H1 (cell line): ENCODE measurements around the gene GALR1. TPM values are rescaled to one million over a fixed set of nuclear protein-coding genes. Genes with fewer than 3 reads are reported as not detected.

Experiments used
- CTCF ChIA-PET: fragments of 300-600 bp; sonication (Branson Sonifier 250); formaldehyde crosslinking; loops from one replicate; lab custom pipeline; 2021; ENCODE audit not compliant: partially characterized antibody; lab: Charles Lee
- POLR2A ChIA-PET: fragments of 300-600 bp; sonication (Branson Sonifier 250); formaldehyde crosslinking; loops from one replicate; lab custom pipeline; 2021; ENCODE audit warnings: inconsistent platforms; ENCODE audit not compliant: partially characterized antibody; lab: Charles Lee
- DNase-seq, 2 experiments: peaks; one replicate each; pipeline versions ENCODE4 v3.0.0 to v3.0.0-alpha.2; 2010 to 2022; ENCODE audit warnings: low spot score in 2 of 2, low read depth in 1 of 2, mixed read lengths in 1 of 2
- FAIRE-seq: peaks from 2 replicates; lab custom pipeline; 2011; peaks lifted over from hg19 to GRCh38; lab: Jason Lieb, UNC
- H2AFZ ChIP-seq: 2 replicates; pipeline ENCODE4 v1.8.1; 2012; ENCODE audit warnings: low read length, inconsistent platforms
- H2AK5ac ChIP-seq: 2 replicates; pipeline ENCODE4 v1.6.1; 2013; ENCODE audit warnings: low read depth, low read length
- H2BK120ac ChIP-seq: replicated peaks from 2 replicates; pipeline ENCODE3; 2013; ENCODE audit warnings: low read depth, low read length, inconsistent platforms
- H2BK12ac ChIP-seq: 2 replicates; pipeline ENCODE4 v1.6.1; 2013; ENCODE audit warnings: low read depth, low read length
- H2BK15ac ChIP-seq: 2 replicates; pipeline ENCODE4 v1.6.1; 2013; ENCODE audit warnings: low read length
- H2BK20ac ChIP-seq: 2 replicates; pipeline ENCODE4 v1.6.1; 2013; ENCODE audit warnings: low read length
- H2BK5ac ChIP-seq: 2 replicates; pipeline ENCODE4 v1.6.1; 2013; ENCODE audit warnings: low read depth, low read length
- H3K14ac ChIP-seq: 2 replicates; pipeline ENCODE4 v1.6.1; 2013; ENCODE audit warnings: inconsistent platforms; ENCODE audit not compliant: insufficient read length
- H3K18ac ChIP-seq: 2 replicates; pipeline ENCODE4 v1.6.1; 2013; ENCODE audit warnings: low read length; ENCODE audit errors: extremely low read depth
- H3K23ac ChIP-seq: 2 replicates; pipeline ENCODE4 v1.6.1; 2013; ENCODE audit warnings: inconsistent platforms; ENCODE audit not compliant: insufficient read length
- H3K23me2 ChIP-seq: 2 replicates; pipeline ENCODE4 v1.6.1; 2013; ENCODE audit warnings: low read depth, low read length
- H3K27ac ChIP-seq: 2 replicates; pipeline ENCODE4 v1.6.1; 2011; ENCODE audit warnings: low read depth, low read length, inconsistent platforms
- H3K27me3 ChIP-seq, 4 experiments: replicated peaks in 1 of 4; 1 replicate in 1 of 4; 2 replicates in 3 of 4; pipeline versions ENCODE4 v1.6.1 to v1.8.1; 2011 to 2013; ENCODE audit warnings: low read length in 3 of 4, mild to moderate bottlenecking in 3 of 4, inconsistent platforms in 2 of 4, mixed read lengths in 2 of 4, moderate library complexity in 1 of 4; ENCODE audit not compliant: control insufficient read depth in 3 of 4, insufficient read depth in 3 of 4; ENCODE audit errors: extremely low read depth in 1 of 4
- H3K36me3 ChIP-seq, 4 experiments: 2 replicates each; pipeline versions ENCODE4 v1.6.1 to v1.8.1; 2011 to 2013; ENCODE audit warnings: mild to moderate bottlenecking in 4 of 4, low read length in 3 of 4, moderate library complexity in 2 of 4, control low read depth in 1 of 4, inconsistent platforms in 1 of 4; ENCODE audit not compliant: insufficient read depth in 4 of 4, control insufficient read depth in 2 of 4
- H3K4ac ChIP-seq: replicated peaks from 2 replicates; pipeline ENCODE3; 2013; ENCODE audit warnings: low read length, low read depth, mixed read lengths, inconsistent platforms; ENCODE audit not compliant: insufficient read length
- H3K4me1 ChIP-seq, 4 experiments: replicated peaks in 1 of 4; 1 replicate in 1 of 4; 2 replicates in 3 of 4; pipeline versions ENCODE4 v1.6.1 to v1.8.1; 2011 to 2013; ENCODE audit warnings: low read length in 3 of 4, inconsistent platforms in 2 of 4, mixed read lengths in 1 of 4; ENCODE audit not compliant: insufficient read depth in 4 of 4, control insufficient read depth in 3 of 4
- H3K4me2 ChIP-seq, 2 experiments: 2 replicates each; pipeline versions ENCODE4 v1.6.1 to v1.8.1; 2011 to 2013; ENCODE audit warnings: low read depth in 2 of 2, low read length in 2 of 2, control low read depth in 1 of 2, inconsistent platforms in 1 of 2, mild to moderate bottlenecking in 1 of 2; ENCODE audit not compliant: insufficient read depth in 1 of 2
- H3K4me3 ChIP-seq, 4 experiments: fragments of 200-600, 300-600 bp in 1 of 4; sonication (generic), shearing (Covaris generic), sonication (Bioruptor Twin) in 1 of 4; 2 replicates each; pipeline versions ENCODE4 v1.5.1 to v1.8.1; 2011 to 2016; ENCODE audit warnings: low read length in 4 of 4, low read depth in 3 of 4, control low read depth in 2 of 4, inconsistent platforms in 2 of 4, mild to moderate bottlenecking in 2 of 4, mixed read lengths in 1 of 4, moderate library complexity in 1 of 4; ENCODE audit not compliant: insufficient read depth in 2 of 4; ENCODE audit errors: extremely low read depth in 1 of 4
- H3K56ac ChIP-seq: replicated peaks from 2 replicates; pipeline ENCODE3; 2013; ENCODE audit warnings: low read depth, mild to moderate bottlenecking, mixed read lengths, low read length, inconsistent platforms; ENCODE audit not compliant: insufficient read length
- H3K79me1 ChIP-seq: 2 replicates; pipeline ENCODE4 v1.6.1; 2013; ENCODE audit warnings: low read depth, low read length, control low read depth
- H3K79me2 ChIP-seq, 2 experiments: 2 replicates each; pipeline versions ENCODE4 v1.6.1 to v1.8.1; 2012 to 2013; ENCODE audit warnings: low read length in 2 of 2, mild to moderate bottlenecking in 2 of 2, inconsistent platforms in 1 of 2; ENCODE audit not compliant: insufficient read depth in 2 of 2, control insufficient read depth in 1 of 2
- H3K9ac ChIP-seq, 4 experiments: replicated peaks in 1 of 4; 1 replicate in 1 of 4; 2 replicates in 3 of 4; pipeline versions ENCODE4 v1.6.1 to v1.8.1; 2011 to 2013; ENCODE audit warnings: low read depth in 3 of 4, low read length in 3 of 4, control low read depth in 2 of 4, mild to moderate bottlenecking in 2 of 4, moderate library complexity in 2 of 4, inconsistent platforms in 1 of 4; ENCODE audit errors: extremely low read depth in 1 of 4
- H3K9me3 ChIP-seq, 2 experiments: 2 replicates each; pipeline versions ENCODE4 v1.6.1 to v1.8.1; 2012 to 2013; ENCODE audit warnings: mild to moderate bottlenecking in 2 of 2, moderate library complexity in 2 of 2, control low read depth in 1 of 2, inconsistent platforms in 1 of 2, low read depth in 1 of 2, low read length in 1 of 2, mixed read lengths in 1 of 2; ENCODE audit not compliant: insufficient read depth in 2 of 2
- H4K20me1 ChIP-seq, 2 experiments: replicated peaks in 1 of 2; 2 replicates each; pipeline versions ENCODE3 to v1.8.1; 2011 to 2013; ENCODE audit warnings: inconsistent platforms in 2 of 2, low read length in 2 of 2, mild to moderate bottlenecking in 1 of 2; ENCODE audit not compliant: insufficient read depth in 2 of 2, control insufficient read depth in 1 of 2
- H4K5ac ChIP-seq: 2 replicates; pipeline ENCODE4 v1.6.1; 2013; ENCODE audit warnings: low read length, low read depth, mixed read lengths, inconsistent platforms; ENCODE audit not compliant: insufficient read length
- H4K8ac ChIP-seq: 2 replicates; pipeline ENCODE4 v1.8.0; 2013; ENCODE audit warnings: mild to moderate bottlenecking, moderate library complexity, low read length, inconsistent platforms; ENCODE audit not compliant: insufficient read depth; ENCODE audit errors: extremely low read depth
- H4K91ac ChIP-seq: replicated peaks from 2 replicates; pipeline ENCODE3; 2013; ENCODE audit warnings: low read length, mixed read lengths, inconsistent platforms; ENCODE audit not compliant: insufficient read length
- CBX8 ChIP-seq: fragments of 300-800, 300-1000 bp; sonication (generic); IDR thresholded peaks from 2 replicates; pipeline ENCODE4 v1.7.1; 2016; ENCODE audit warnings: low read depth, low read length, borderline replicate concordance
- POU5F1 ChIP-seq: IDR thresholded peaks from 2 replicates; pipeline ENCODE4 v1.6.1; 2011; ENCODE audit warnings: low read depth, mild to moderate bottlenecking, low read length, moderate library complexity
- WGBS, 2 experiments: shearing (Covaris generic) in 1 of 2; methylation state at CpG; one replicate each; pipeline versions ENCODE4 v1.1.6 to v1.1.7; 2013 to 2015; ENCODE audit warnings: low lambda C conversion rate in 2 of 2, mixed read lengths in 2 of 2, inconsistent platforms in 1 of 2, low coverage in 1 of 2, missing lambda C conversion rate in 1 of 2; ENCODE audit not compliant: insufficient replicate concordance in 2 of 2, insufficient coverage in 1 of 2, insufficient read length in 1 of 2; ENCODE audit errors: extremely low coverage in 1 of 2, missing lambda C conversion rate in 1 of 2; 5-methylcytosine and 5-hydroxymethylcytosine counted together
- polyA plus RNA-seq, 7 experiments: library from polyadenylated mRNA; depleted of rRNA in 3 of 7; stranded (reverse) in 5 of 7; unstranded in 2 of 7; fragments of >200 nt in 5 of 7; fragments of 200-250 nt in 2 of 7; gene quantifications; 1 replicate in 5 of 7; 2 replicates in 1 of 7; 4 replicates in 1 of 7; pipeline versions ENCODE4 v1.2.1 to v1.2.3, GENCODE V29; 2011 to 2013; ENCODE audit warnings: missing spikeins in 2 of 7, mixed read lengths in 2 of 7
- total RNA-seq: library from RNA; stranded (reverse); fragmentation: NEBNext Ultra II Directional; extraction: Animal tissue kit (Norgen Biotek cat#: 25700); gene quantifications from 2 replicates; pipeline ENCODE4 v1.2.1, GENCODE V29; 2021

The GALR1 gene
- total and polyA plus RNA-seq, 2 of the 8 experiments (the other 6 are each of a cell fraction or from before 2014, with no cell fraction given), result 0.09 to 1.6 TPM

DNA sequence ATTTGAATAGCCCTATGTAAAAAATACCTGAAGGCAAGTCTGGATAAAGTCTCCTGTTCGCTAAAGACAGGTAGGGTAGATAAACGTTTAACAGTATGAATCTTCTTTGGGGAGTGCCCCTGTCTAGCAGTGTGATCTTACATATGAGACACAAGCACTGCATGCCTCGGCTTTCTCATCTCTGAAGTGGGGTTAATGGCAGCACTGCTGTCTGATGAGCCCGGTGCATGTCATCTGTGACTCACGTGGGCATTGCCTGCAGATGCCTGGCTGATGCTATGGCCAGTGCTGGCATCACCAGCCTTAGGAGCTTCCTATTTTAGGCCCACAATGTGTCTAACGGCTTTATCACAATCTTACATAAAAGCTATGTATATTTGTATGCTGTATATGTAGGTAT, 50.1 kb downstream of the GALR1 start:
- Histone ChIP-seq H2AK5ac (no peak overlapping the region), H3K4ac (no peak overlapping the region), H3K23ac (no peak overlapping the region), H3K4me1 (peaks cover 0 to 8% (median 2%) of the 10 kb centered on the region in 4 experiments; a peak in 3 of 7 replicates), H4K91ac (no peak overlapping the region), H4K8ac (no peak overlapping the region), H3K36me3 (no peaks in the 10 kb centered on the region), H3K79me2 (no peaks in the 10 kb centered on the region), H3K14ac (no peak overlapping the region), H3K27me3 (no peaks in the 10 kb centered on the region), H3K9me3 (no peaks in the 10 kb centered on the region), H2BK5ac (no peak overlapping the region), H2BK20ac (no peak overlapping the region), H3K18ac (no peak overlapping the region), H3K23me2 (no peaks in the 10 kb centered on the region), H3K56ac (no peak overlapping the region), H3K27ac (no peak overlapping the region), H3K4me3 (no peak overlapping the region), H3K79me1 (no peaks in the 10 kb centered on the region), H4K5ac (no peak overlapping the region), H3K4me2 (no peak overlapping the region), H3K9ac (no peak overlapping the region), H2BK15ac (no peak overlapping the region), H4K20me1 (no peaks in the 10 kb centered on the region), H2AFZ (no peak overlapping the region), H2BK12ac (no peak overlapping the region), H2BK120ac (no peak overlapping the region)
- CTCF ChIA-PET, result interaction anchor here (1.2 to 1.3 kb wide), 3 partner anchors 17 to 54 kb away, joined by 3 to 4 read pairs (median 3); no protein-coding TSS in a partner anchor
- no peak for TF ChIP-seq CBX8
- TF ChIP-seq POU5F1, result no peak
- DNase-seq (no peak), FAIRE-seq (no peak)
- POLR2A ChIA-PET, result no interaction called here
- 90% methylated on average over 6 of the region's 6 CpGs; no CpG with 5 or more reads in 1 of the 2 experiments for WGBS, 2 experiments
